Breast epithelium (tissue), 3 donors: ENCODE data around the gene MARVELD3.
"Not testable (repeated sequence)": the region's sequence is repeated elsewhere in the genome, so short reads cannot be mapped to it uniquely, and the experiment has no call there.

ENCODE experiments used
- CTCF ChIP-seq, 3 donors: fragments of 450-650 bp; IDR thresholded peaks; one replicate each; pipeline ENCODE4 v1.5.1; 2016 to 2017; ENCODE audit warnings: antibody characterized with exemption in 3 of 3, mild to moderate bottlenecking in 3 of 3, moderate library complexity in 3 of 3
- POLR2A ChIP-seq: fragments of 450-650 bp; IDR thresholded peaks from one replicate; pipeline ENCODE4 v1.6.1; 2016; ENCODE audit warnings: antibody characterized with exemption, mild to moderate bottlenecking, moderate library complexity
- POLR2AphosphoS5 ChIP-seq, 3 donors: sonication (generic); formaldehyde crosslinking; IDR thresholded peaks; one replicate each; pipeline ENCODE4 v1.6.1; 2017; ENCODE audit warnings: antibody characterized with exemption in 3 of 3

DNA sequence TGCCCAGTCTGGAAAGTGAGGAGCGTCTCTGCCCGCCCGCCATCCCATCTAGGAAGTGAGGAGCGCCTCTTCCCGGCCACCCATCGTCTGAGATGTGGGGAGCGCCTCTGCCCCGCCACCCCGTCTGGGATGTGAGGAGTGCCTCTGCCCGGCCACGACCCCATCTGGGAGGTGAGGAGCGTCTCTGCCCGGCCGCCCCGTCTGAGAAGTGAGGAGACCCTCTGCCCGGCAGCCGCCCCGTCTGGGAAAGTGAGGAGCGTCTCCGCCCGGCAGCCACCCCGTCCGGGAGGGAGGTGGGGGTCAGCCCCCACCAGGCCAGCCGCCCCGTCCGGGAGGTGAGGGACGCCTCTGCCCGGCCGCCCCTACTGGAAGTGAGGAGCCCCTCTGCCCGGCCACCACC, 36.6 kb upstream of the MARVELD3 start:
- TF ChIP-seq CTCF (IDR thresholded peaks at IDR 0.05); POLR2AphosphoS5 (IDR thresholded peaks at IDR 0.05); POLR2A: not testable (repeated sequence)
